ENCODE measurements around the gene PEX14.

Gene PEX14

DNA sequence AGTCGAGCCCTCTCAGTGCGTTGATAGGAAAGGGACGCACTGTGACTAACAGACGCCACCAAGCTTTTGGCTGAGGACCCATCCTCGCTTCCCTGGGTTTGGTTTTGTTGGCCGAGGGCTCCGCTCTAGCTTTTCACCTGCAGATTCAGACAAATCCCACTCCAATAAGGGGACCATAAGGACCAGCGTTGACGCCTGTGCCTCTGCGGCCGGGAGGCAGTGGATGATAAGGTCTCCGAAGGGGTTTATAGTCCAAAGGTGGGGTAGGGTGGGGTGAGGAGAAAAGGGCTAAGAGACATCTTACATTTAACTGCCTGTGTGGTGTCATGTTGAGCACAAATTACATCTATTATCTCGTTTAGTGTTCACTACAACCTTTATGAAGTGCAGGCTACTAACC is 760 bp downstream of the PEX14 start:
- H3K9me3 ChIP-seq (ENCODE audit: insufficient read depth, low read length) = no peaks in the 10 kb centered on the region
- TF ChIP-seq EZH2phosphoT487 (conservative IDR thresholded peaks at IDR 0.05; ENCODE audit: low read length) = no peak
- TF ChIP-seq, protein P1, sequence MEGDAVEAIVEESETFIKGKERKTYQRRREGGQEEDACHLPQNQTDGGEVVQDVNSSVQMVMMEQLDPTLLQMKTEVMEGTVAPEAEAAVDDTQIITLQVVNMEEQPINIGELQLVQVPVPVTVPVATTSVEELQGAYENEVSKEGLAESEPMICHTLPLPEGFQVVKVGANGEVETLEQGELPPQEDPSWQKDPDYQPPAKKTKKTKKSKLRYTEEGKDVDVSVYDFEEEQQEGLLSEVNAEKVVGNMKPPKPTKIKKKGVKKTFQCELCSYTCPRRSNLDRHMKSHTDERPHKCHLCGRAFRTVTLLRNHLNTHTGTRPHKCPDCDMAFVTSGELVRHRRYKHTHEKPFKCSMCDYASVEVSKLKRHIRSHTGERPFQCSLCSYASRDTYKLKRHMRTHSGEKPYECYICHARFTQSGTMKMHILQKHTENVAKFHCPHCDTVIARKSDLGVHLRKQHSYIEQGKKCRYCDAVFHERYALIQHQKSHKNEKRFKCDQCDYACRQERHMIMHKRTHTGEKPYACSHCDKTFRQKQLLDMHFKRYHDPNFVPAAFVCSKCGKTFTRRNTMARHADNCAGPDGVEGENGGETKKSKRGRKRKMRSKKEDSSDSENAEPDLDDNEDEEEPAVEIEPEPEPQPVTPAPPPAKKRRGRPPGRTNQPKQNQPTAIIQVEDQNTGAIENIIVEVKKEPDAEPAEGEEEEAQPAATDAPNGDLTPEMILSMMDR (IDR thresholded peaks at IDR 0.05; ENCODE audit: insufficient read depth, low read length, poor library complexity, severe bottlenecking) = no peak
- peak overlapping the region; percentile 80 for H3K4me2 ChIP-seq (ENCODE audit: low read depth, low read length, poor library complexity, severe bottlenecking)
- peaks cover 18% of the 10 kb centered on the region for H3F3A ChIP-seq (ENCODE audit: insufficient read depth)
- H3K79me2 ChIP-seq (ENCODE audit: insufficient read depth, low read length) = peaks cover 60% of the 10 kb centered on the region
- no peaks in the 10 kb centered on the region for H3K36me3 ChIP-seq (ENCODE audit: low read length)
- H4K20me1 ChIP-seq (ENCODE audit: low read depth, low read length) = no peaks in the 10 kb centered on the region
- peak overlapping the region; percentile 71 for H2AFZ ChIP-seq (ENCODE audit: low read depth, low read length, severe bottlenecking)
- no peaks in the 10 kb centered on the region for H3K27me3 ChIP-seq (ENCODE audit: low read length)
- H3K4me3 ChIP-seq (ENCODE audit: insufficient read depth, low read length, poor library complexity, severe bottlenecking) = peak overlapping the region; percentile 98
- H3K9ac ChIP-seq (ENCODE audit: low read length) = peak overlapping the region; percentile 90
- H3K9me2 ChIP-seq (replicated peaks; ENCODE audit: insufficient read depth, low read length) = no peaks in the 10 kb centered on the region
- H3K27ac ChIP-seq (ENCODE audit: low read depth, low read length) = 0 out of 2 replicates have a peak overlapping the region, but pooled peaks have one; percentile 18

DNA sequence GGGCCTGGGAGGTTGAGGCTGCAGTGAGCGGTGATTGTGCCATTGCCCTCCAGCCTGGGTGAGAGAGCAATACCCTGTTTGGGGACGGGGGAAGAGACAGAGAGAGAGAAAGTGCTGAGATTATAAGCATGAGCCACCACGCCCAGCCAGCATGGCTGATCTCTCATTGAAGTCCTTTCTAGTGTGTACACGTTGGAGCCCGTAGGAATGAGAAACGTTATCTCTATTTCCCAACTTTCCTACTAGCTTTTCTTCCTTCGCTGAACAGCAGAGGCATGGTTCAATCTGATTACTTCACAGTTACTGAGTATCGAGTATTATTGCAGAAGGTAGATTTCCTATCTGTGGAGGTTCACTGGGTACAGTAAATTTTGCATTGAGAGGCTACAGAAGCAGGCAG is 4.5 kb downstream of the PEX14 start:
- Histone ChIP-seq H3F3A (ENCODE audit: insufficient read depth) (no peaks in the 10 kb centered on the region), H3K79me2 (ENCODE audit: insufficient read depth, low read length) (peaks cover 68% of the 10 kb centered on the region), H3K9me2 (replicated peaks; ENCODE audit: insufficient read depth, low read length) (no peaks in the 10 kb centered on the region), H4K20me1 (ENCODE audit: low read depth, low read length) (no peaks in the 10 kb centered on the region), H3K4me3 (ENCODE audit: insufficient read depth, low read length, poor library complexity, severe bottlenecking) (no peak overlapping the region), H3K27me3 (ENCODE audit: low read length) (no peaks in the 10 kb centered on the region), H3K9ac (ENCODE audit: low read length) (no peak overlapping the region), H3K9me3 (ENCODE audit: insufficient read depth, low read length) (no peaks in the 10 kb centered on the region), H3K27ac (ENCODE audit: low read depth, low read length) (no peak overlapping the region), H3K36me3 (ENCODE audit: low read length) (no peaks in the 10 kb centered on the region), H3K4me2 (ENCODE audit: low read depth, low read length, poor library complexity, severe bottlenecking) (no peak overlapping the region), H2AFZ (ENCODE audit: low read depth, low read length, severe bottlenecking) (no peak overlapping the region)
- no peak for TF ChIP-seq EZH2phosphoT487 (conservative IDR thresholded peaks at IDR 0.05; ENCODE audit: low read length)
- TF ChIP-seq, protein P1 (IDR thresholded peaks at IDR 0.05; ENCODE audit: insufficient read depth, low read length, poor library complexity, severe bottlenecking) = no peak

DNA sequence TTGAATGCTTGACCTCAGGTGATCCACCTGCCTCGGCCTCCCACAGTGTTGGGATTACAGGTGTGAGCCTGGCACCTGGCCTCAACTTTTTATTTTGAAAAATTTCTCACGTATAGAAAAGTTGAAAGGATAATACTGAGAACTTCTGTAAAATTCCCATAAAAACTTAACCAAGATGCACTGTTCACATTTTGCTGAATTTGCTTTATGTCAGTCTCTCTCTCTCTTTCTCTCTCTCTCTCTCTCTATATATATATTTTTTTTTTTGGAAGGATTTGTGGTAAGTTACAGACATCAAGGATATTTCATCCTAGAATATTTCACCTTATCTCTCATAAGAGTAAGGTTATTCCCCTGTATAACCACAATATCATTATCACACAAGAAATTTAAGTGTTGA is 5.9 kb downstream of the PEX14 start:
- Histone ChIP-seq H3K27me3 (ENCODE audit: low read length) (no peaks in the 10 kb centered on the region), H4K20me1 (ENCODE audit: low read depth, low read length) (no peaks in the 10 kb centered on the region), H3K27ac (ENCODE audit: low read depth, low read length) (no peak overlapping the region), H3K9me2 (replicated peaks; ENCODE audit: insufficient read depth, low read length) (no peaks in the 10 kb centered on the region), H3K4me3 (ENCODE audit: insufficient read depth, low read length, poor library complexity, severe bottlenecking) (no peak overlapping the region), H3K36me3 (ENCODE audit: low read length) (no peaks in the 10 kb centered on the region), H3K79me2 (ENCODE audit: insufficient read depth, low read length) (peaks cover 72% of the 10 kb centered on the region), H2AFZ (ENCODE audit: low read depth, low read length, severe bottlenecking) (no peak overlapping the region), H3K9me3 (ENCODE audit: insufficient read depth, low read length) (no peaks in the 10 kb centered on the region), H3K9ac (ENCODE audit: low read length) (no peak overlapping the region), H3K4me2 (ENCODE audit: low read depth, low read length, poor library complexity, severe bottlenecking) (no peak overlapping the region), H3F3A (ENCODE audit: insufficient read depth) (no peaks in the 10 kb centered on the region)
- TF ChIP-seq, protein P1 (IDR thresholded peaks at IDR 0.05; ENCODE audit: insufficient read depth, low read length, poor library complexity, severe bottlenecking) = no peak
- no peak for TF ChIP-seq EZH2phosphoT487 (conservative IDR thresholded peaks at IDR 0.05; ENCODE audit: low read length)
